HG02610 (cell line): ENCODE data around the gene TBCD.

Experiments used
- ATAC-seq: cut with Tn5 transposase; IDR thresholded peaks from one replicate; pipeline ENCODE4 v1.9.1; 2021; ENCODE audit warnings: mild to moderate bottlenecking, moderate library complexity; ENCODE audit not compliant: unreplicated experiment

The TBCD gene

DNA sequence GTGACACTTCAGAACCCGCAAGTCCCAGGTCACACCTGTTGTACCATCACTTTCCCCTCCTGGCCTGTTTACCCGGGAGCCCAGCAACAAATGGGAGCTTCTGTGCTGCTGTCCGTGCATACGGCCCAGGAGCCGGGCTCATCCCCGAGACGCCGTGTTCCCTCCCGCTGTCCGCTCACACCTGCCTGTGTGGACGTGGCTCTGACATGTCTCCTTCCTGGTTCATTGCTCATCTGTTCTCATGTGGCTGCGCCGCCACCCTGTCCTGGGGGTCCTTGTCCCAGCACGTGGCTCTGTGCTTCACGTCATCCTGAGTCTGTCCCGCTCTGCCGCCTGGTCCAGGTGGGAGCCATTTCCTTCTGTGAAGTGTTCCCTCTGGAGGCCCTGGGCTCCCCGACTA lies 37.9 kb downstream of the TBCD start:
- no peak for ATAC-seq

DNA sequence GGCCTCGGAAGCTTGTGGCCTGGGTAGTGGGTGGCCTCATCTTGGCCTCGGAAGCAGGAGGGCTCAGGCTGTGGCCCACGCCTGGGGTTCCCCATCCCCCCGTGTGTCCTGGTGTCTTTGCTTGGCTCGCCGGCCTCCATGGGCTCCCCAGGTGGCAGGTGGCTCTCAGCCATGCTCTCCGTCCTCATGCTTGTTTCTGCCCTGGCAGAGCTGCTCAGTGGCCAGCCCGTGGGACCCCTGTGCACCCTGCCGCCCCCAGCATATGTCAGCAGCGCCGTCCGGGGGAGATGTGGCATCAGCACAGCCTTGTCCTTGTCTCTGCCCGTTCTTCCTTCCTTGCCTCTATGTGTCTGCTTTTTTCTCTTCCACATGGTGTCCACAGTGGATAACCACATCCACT lies 38.5 kb downstream of the TBCD start:
- ATAC-seq: no peak

DNA sequence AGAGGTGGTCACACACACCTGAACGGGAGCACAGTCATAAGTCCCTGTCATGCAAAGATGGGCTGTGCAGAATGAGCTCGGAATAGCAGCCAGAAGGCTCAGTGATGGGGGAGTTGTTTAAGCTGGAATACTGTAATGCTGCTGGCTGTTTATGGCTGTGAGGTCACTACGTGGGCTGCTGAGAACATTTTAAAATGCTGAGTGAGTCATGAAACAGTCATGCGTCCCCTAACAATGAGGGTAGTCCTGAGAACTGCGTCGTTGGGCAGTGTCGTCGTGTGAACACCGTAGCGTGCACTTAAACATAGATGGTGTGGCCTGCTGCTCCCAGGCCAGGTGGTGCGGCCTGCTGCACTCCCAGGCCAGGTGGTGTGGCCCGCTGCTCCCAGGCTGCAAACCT lies 39.7 kb downstream of the TBCD start:
- no peak for ATAC-seq

DNA sequence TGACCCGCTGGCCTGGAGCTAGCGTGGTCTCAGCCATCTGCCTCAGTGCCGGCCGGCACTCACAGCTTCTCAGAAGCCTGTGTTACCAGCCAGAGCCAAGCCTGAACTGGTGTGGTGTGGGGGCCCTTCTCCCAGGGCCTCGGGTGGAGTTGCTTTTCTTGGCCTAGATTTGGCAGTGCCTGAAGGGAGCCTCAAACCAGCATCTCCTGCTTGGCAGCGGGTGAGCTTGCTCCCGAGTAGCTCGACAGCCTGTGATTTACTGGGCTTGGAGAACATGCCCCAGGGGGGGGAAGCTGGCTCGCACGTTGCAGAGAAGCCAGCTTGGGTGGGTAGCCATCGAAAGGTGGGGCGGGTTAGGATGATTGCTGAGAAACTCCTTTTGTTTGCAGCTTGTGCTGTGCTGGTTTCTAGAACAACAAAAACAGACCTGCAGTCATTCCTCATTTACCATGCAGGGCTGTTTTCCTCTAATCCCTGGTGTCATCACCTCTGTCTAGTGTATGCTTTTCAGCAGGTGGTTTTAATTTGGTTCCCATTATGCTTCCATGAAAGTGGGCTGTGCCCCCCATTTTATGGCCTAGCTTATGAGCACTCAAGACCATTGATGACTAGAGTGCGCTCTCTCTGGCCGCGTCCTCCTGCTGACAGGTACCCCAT lies 42.2 kb downstream of the TBCD start:
- ATAC-seq: no peak

DNA sequence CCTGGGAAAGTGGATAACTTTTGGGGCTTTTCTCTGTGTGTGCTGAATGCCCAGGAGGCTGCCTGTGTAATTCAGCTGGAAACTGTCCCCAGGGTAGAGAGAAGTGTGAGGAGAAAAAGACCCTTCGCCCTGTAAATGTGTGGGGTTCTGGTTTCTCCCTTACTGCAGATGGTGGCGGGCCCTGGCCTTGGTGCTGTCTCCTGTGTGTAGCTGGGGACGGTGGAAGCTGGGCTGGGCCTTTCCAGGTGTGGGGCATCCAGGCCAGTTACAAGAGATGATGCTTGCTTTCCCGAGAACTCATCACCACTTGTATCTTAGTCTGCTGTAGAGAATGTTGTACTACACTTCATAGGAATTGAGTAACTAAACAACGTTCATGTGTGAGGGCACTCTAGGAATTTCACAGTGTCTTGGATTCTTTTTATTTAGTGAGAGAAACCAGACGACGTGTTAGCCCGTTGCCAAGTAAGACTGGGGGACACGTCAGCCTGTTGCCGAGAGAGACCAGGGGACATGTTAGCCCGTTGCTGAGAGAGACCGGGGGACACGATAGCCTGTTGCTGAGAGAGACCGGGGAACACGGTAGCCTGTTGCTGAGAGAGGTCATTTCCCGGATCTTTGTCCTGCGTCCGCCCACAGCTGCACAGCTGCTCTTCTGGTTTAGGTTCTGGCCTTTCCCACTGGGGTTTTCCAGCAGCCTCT lies 43.1 kb downstream of the TBCD start:
- ATAC-seq: no peak

DNA sequence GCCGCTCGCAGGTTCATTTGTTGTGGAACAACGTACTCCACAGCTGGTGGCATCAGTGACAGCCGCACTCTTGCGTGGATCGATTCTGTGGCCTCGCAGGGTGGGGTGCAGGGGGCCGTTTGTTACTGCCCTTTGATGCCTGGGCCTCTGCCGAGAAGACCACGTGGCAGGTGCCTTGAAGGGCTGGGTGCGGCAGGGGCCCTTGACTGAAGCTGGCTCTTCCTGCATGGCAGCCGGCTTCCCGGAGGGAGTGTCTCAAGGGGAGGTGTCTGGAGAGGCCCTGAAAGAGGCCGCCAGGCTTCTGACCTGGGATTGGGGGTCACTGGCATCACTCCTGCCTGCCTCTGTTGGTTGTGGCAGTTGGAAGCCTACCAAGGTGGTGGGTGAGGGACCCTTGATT lies 43.8 kb downstream of the TBCD start:
- ATAC-seq: no peak

DNA sequence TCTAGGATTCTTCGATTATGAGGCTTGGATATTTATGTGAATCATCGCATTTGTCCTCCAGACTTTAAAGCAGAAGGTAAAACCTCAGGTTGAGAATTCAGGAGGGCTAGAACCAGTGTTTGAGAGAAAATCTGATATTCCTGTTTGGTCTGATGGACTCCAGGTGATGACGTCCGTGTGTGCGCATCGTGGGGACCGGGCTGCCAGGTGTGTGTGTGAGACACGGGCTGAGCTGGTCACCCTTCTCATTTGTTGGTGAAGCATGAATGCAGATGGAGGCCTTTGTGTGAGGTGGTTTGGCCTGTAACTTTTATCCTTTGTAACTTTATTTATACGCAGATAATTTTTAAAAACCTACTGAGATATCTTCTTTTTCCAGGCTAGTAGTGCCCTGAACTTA lies 45.2 kb downstream of the TBCD start:
- no peak for ATAC-seq

DNA sequence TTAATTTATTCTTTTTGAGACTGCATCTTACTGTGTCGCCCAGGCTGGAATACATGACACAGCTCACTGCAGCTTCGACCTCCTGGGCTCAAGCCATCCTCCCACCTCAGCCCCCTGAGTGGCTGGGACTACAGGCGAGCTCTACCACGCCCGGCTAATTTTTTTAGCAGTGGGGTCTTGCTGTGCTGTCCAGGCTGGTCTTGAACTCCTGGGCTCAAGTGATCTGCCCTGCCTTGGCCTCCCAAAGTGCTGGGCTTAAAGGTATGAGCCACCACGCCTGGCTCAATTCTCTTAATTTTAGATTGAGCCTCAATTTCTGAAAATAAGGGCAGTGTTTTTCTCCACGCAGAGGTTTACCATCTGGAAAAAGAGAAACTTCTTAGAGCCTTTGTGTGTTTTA lies 46.9 kb downstream of the TBCD start:
- ATAC-seq: no peak

DNA sequence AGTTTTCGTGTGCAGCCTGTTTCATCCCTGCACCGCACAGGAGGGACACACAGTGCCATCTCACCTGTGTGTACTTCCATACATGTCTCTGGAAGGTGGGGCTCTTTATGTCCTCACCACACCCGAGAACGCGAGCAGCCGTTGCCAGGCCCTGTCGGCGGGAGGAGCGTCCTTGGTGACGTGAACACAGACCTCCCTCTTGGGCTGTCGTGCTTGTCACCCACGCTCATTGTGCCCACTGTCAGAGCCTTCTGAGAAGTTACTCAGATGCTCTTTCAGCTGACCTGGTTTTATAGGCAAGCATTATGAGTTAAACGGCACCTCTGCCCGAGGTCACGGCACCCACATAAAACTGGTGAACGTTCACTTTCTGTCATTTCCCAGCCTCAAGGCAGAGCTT lies 47.7 kb downstream of the TBCD start:
- ATAC-seq: no peak

DNA sequence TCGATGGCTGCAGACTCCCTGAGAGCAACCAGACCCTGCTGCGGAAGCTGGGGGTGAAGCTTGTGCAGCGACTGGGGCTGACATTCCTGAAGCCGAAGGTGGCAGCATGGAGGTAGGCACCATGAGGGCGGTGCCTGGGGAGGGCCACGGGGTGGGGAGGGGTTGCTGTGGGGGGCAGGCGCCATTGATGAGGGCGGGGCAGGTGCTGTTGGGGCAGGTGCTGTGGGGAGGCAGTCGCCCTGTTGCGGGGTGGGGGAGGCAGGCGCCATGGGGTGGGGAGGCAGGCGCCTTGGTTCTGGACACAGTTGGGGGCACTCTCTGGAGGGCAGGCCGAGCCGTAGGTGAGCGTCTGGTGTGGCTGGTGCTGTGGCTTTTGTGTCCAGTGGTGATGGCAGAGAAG lies 49.0 kb downstream of the TBCD start:
- ATAC-seq: no peak

DNA sequence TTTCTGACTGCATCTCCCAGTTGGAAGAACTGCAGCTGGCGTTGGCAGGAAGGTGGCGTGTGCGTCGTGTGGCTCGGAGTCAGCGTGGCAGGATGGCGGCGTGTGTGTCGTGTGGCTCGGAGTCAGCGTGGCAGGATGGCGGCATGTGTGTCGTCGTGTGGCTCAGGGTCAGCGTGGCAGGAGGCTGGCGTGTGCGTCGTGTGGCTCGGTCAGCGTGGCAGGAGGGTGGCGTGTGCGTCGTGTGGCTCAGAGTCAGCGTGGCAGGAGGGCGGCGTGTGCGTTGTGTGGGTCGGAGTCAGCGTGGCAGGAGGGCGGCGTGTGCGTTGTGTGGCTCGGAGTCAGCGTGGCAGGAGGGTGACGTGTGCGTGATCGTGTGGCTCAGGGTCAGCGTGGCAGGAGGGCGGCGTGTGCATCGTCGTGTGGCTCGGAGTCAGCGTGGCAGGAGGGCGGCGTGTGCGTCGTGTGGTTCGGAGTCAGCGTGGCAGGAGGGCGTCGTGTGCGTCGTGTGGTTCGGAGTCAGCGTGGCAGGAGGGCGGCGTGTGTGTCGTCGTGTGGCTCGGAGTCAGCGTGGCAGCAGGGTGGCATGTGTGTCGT lies 49.6 kb downstream of the TBCD start:
- no peak for ATAC-seq

DNA sequence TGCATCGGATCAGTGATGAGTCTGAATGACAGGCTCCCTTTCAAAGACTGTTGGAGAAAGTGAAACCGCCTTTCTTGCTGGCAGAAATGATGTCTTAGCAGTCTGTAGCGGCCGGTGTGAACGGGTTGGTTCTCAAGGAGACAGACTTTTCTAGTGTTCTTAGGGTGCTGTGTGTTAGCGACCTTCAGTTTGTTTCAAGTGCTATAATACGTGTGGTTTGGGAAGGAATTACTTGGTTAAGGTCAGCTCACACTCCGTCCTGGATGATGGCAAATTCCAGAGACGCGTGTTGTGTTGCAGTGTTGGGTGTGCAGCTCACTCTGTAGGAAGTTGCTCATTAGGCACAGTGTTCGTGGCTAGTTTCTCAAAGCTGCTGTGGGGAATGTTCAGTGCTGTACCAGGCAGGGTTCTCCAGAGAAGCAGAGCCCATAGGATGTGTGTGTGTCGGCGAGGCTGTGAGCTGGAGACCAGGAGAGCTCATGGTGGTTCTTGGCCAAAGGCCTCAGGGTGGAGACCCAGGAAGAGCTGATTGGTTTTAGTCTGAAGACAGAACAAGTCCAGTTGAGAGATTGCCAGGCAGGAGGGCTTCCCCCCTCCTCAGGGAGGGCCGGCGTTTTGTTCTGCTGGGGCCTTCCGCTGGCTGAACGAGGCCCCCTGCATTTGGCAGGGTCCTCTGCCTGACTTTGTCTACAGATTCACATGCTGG lies 50.4 kb downstream of the TBCD start:
- no peak for ATAC-seq

DNA sequence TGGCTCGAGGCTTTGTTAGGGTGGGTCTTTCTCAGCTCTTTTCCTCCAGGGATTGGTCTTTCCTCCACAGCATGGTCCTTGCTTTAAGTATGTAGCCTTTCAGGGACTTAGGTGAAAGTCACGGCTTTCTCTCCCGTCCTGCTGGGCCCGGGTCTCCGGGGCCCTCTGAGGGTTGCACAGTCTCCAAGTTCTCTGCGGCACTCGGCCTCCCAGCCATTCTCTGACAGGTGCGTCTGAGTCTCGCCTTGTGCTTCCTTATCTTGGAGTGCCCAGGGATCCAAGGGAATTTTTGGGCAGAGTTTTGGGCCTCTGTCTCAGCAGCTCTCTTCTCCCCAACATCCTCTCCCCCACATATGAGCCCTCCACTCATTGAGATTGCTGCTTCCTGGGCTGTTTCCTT lies 51.3 kb downstream of the TBCD start:
- no peak for ATAC-seq

DNA sequence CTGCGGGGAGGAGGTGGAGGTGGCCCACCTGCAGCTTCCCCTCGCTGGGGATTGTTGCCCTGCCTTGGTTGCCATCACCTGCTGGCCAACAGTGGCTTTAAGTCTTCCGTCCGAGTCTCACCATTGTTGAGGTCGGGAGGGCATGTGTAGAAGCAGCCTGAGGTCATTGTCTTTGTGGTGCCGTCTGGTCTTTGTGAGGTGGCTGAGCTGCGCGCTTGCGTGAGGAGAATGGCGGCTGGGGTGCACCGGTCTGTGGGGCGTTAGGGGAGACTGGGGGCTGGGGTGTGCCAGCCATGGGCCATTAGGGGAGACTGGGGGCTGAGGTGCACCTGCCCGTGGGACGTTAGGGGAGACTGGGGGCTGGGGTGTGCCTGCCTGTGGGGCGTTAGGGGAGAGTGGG lies 51.7 kb downstream of the TBCD start:
- ATAC-seq: no peak

DNA sequence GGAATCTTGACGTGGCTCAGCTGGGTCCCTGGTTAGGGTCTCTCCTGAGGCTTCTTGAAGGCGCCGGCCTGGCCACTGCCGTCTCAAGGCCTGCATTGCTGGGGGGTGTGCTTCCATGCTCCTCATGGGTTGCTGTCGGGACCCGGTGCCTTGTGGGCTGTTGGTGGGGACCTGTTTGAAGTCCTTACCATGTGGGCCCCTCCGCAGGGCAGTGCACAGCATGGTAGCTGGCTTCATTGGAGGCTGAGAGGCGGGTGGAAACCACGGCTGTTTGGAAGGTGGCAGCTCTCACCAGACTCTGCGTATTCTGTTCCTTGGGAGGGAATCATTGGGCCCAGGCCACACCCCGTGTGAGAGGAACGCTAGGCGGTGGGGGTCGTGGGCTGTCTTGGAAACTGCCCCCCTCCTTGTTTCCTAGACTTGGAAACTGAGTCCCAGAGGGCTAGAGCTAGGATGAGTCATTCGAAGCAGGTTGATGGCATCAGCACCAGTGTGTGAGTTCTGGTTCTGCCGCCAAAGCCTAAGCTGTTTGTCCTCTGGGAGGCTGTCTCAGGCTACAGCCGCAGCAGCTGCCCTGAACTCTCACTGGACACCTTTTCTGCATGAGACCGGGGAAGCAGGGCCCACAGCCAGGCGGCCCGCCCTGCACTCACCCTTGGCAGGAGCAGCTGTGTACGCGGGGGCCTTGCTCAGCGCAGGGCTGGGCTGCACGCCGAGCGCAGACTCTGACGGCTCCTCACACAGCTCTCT lies 52.8 kb downstream of the TBCD start:
- ATAC-seq: no peak

DNA sequence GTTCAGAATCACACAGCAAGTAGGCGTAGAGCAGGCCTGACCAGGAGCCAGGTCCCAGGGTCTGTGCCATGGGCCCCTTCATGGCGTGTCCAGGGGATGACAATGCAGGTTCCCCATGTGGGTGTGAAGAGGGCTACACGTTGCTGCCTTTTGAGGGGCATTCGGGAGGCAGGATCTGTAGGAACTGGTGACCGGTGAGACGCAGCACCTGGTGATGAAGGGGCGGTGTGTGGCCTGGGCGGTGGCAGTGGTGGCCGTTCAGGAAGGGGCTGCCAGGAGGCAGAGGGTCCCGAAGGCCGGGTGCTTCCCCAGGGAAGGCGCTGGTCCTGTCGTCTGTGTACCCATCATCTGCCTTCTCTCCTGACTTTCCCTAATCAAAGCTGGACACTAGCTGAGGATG lies 53.4 kb downstream of the TBCD start:
- ATAC-seq: no peak

DNA sequence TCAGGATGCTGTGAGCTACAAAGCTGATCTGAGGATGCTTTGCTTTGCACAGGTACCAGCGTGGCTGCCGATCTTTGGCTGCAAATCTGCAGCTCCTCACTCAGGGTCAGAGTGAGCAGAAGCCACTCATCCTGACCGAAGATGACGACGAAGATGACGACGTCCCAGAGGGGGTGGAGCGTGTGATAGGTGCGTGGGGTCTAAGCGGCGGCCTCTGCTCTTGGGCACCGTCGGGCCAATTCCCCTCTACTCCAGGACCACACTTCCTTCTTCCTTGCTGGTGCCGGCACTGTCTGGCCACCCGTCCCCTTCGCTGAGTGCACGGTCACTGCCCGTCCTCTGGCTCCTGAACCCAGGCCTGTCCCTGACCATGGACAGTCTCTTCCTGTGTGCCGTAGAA lies 54.0 kb downstream of the TBCD start:
- ATAC-seq: no peak

DNA sequence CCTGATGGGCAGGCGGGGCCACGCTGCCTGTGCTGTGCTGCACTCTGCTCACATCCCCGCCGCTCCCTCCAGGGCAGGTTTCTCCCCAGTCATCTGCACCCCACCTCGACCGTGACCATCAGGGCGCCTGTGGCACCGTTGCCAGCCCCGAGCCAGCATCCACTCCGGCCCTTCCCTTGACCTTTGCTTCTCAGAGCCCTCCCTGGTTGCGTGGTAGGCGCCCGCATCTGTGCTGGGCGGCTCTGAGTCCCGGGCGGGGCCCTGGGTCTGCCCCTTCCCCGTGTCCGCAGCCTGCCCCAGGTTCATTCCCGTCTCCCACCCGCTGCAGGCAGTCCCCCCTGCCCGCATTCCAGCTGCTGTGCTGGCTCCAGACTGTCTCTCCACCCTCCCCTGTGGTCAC lies 54.8 kb downstream of the TBCD start:
- no peak for ATAC-seq

DNA sequence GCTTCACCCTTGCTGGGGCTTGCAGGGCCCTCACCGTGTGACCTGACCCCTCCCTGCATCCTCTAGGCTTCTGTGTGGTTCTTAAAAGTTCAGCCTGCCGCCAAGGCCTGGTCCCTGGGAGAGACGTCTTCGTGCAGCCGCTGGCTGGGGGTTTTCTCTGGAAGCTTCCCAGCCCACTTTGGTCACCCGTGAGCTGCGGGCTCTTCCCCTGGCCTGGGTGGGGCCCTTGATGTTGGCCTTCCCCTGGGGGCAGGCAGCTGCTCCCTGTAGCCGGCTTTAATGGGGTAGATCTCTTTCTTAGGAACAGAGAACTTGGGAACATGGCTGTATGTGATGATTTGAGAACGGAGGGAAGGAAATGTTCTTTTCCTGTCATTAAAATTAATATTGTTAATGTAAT lies 55.2 kb downstream of the TBCD start:
- ATAC-seq: no peak

DNA sequence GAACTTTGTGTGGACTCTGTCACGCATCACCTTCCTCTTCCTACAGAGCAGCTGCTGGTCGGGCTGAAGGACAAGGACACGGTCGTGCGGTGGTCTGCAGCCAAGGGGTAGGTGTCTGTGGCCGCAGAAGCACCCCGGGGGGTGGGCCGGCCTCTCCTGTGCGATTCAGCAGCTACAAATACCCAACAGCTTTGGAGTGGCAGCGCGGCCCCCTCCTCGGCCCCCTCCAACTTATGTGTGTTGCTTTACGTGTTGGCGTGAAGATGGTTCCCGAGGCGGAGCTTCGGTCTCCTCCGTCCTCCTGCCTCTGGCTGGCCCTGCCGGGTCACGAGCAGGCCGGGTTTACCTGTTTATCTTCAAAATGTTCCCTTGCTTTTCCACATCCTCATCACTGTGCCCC lies 55.7 kb downstream of the TBCD start:
- ATAC-seq: no peak

DNA sequence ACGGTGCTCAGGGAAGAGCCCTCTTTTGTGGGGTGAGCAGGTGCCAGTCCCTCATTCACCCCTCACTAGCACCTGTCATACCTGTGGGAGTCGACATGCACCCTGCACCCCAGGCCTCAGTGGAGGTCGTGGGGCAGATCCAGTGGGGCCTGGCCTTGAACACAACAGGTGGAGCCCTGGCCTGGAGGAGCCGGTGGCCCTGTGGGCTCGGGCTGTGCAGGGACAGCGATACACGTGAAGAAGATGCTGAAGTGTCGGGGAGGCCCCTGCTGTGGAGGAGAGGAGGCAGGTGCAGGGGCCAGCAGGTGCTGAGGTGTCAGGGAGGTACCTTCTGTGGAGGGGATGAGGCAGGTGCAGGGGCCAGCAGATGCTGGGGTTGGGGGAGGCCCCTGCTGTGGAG lies 56.1 kb downstream of the TBCD start:
- no peak for ATAC-seq
